A549 treated with AZD2906 at 1 μM for 4 hours (cell line): ENCODE measurements around the gene TMEM106B. TPM values are rescaled to one million over a fixed set of nuclear protein-coding genes. Genes with fewer than 3 reads are reported as not detected.

Experiments
- total RNA-seq: library from RNA; stranded (reverse); fragments of 200-300 nt; extraction: Qiagen RNA extraction; gene quantifications from 5 replicates; pipeline ENCODE4 v1.2.3, GENCODE V29; 2022

The TMEM106B gene
- 30.5 to 32.4 TPM (median 31.8 TPM) in 5 replicates for total RNA-seq

DNA sequence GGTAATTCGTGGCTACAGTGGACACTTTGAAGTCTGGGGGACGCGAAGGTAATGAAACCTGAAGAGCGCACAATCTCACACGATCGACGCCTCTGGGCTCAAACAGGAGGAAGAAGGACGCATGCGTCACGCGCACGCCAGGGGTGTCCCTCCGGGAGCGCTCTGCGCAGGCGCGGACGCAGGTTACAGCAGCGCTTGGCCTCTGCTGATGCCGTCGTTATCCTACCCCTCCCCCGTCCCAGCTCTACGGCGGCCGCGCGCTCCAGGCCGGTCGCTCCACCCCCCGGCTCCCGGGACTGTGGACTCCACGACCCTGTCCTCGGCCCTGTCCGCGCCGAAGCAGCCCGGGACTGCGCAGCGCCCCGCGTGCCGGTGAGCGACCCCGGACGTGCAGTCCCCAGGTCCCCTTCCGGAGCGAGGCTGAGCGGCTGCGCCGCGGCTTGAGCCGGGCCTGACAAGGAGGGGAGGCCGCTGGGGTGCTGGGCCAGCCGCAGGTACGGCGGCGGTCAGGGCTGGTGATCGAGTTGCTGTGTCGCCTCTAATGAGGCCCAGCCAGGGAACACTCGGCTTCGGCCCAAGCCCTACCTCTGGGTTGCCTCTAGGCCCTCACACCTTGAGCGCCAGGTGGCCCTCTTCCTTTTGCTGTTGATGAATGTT lies at the start of gene TMEM106B:
TMEM106B (plus strand) TSS at position 241 of the 657 bp plus-strand sequence. CDS start 3,517 bp downstream, outside the sequence.

Other genes with a start within 250 kb of the TMEM106B start
- 0.31 to 0.63 TPM (median 0.50 TPM) in 5 replicates for gene VWDE, start 192.6 kb downstream of the TMEM106B start, total RNA-seq